HG03342 (cell line): ENCODE results near the gene ATP8B3.

Experiments
- ATAC-seq: cut with Tn5 transposase; IDR thresholded peaks from one replicate; pipeline ENCODE4 v1.9.1; 2021; ENCODE audit warnings: mild to moderate bottlenecking, moderate library complexity; ENCODE audit not compliant: unreplicated experiment

ATP8B3 gene

DNA sequence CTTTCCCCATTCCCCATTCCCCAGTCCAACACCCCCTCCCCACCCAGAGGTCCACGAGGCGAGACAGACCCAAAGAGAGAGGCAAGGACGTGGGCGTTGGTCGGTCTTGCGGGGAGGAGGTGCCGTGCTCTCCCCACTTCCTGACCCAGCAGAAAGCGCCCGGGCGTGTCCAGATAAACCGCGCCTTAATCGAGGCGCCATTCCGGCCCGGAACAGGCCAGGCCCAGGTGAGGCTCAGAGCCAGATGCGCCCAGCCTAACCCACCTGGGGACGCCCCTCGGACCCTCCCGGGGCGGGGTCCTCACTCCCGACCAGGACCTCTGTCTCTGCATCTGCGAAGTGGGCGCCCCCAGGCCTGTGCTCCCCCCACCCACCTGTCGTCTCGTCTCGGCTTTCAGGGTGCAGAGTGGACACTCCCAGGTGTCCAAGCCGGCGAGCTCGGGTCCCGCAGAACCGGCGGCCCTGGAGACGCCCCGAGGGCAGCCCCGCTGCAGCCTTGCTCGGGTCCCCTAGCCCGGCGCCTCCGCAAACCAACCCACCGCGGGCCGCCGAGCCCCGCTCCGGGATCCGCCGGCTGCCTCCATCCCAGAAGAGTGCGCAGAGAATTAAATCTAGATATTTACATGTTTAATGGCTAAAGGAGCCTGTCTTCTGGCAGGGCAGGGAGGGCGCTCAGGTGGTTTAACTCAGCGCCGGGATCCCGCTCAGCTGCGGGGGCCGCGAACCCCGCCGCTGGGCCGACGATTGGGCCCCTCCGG is 63.8 kb downstream of the ATP8B3 start:
- no peak for ATAC-seq

DNA sequence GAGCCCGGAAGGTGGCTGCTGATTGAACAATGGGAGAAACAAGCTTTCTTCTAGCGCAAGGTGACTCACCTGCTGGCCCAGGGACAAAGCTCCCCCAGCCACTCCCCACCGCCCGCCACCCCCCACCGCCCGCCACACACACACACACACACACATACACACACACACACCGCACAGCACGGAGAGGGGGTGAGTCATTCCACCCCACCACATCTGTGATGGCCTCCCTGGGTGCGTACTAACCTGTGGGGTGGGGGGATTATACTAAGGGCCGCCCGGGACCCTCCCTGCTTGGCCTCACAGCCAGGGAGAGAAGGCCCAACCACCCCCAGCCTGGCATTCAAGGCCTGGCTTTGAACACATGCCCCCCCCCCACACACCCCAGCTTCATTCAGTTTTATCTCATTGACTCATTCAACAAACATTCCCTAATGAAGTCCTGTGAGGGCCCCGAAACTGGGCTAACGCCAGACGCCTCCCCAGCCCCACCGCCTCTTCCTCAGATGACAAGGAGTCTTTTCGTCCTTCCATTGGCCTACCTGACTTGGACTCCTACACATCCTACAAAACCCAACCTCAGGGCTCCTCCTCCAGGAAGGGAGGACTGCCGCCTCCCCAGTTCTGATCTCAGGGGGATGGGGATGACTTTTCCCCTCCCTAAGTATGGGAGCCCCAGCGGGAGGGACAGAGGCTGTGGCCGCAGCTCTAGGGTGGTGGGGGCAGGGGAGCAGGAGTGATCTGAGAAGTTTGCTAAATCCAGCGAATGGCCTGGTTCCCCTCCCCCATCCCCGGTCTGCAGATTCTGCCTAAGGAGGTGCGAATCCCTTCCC is 64.6 kb downstream of the ATP8B3 start:
- ATAC-seq, result no peak

DNA sequence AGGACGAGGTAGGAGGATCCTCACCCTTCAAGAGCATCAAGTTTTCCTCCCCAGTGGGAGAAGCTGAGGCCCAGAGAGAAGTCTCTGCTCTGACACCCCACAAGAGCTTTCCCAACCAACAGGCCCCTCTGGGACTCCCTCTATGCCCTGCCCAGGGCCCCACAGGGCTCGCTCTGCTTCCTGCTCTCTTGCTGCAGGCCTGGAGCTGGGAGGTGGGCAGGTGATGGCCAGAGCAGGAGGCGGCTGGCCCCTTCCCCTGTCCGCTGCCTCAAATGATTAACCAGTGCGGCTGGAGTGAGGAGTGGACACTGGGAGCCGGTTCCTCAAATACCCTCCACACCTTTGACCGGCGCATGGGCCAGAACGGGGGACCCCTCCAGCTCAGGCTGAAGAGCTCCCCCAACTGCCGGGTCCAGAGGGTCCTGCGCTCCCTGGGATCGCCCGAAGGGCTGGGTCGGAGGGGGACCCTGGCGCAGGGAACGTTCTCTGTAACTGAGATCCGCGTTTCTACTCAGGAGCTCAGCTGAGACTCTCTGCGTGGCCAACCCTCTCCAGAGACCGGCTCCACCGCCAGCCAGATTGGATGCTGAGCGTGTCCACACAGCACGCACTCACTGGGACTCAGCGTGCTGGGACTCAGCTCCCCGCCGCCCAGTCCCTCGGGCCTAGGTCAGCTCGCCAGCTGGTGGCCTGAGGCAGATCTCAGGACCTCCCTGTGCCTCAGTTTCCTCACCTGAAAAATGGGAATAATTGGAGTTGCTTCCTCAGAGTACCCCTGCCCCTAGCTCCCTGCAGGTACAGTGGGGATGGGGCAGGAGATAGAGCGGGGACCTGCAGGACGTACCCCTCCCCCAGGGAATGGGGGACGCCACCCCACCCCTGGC is 65.4 kb downstream of the ATP8B3 start:
- no peak for ATAC-seq

DNA sequence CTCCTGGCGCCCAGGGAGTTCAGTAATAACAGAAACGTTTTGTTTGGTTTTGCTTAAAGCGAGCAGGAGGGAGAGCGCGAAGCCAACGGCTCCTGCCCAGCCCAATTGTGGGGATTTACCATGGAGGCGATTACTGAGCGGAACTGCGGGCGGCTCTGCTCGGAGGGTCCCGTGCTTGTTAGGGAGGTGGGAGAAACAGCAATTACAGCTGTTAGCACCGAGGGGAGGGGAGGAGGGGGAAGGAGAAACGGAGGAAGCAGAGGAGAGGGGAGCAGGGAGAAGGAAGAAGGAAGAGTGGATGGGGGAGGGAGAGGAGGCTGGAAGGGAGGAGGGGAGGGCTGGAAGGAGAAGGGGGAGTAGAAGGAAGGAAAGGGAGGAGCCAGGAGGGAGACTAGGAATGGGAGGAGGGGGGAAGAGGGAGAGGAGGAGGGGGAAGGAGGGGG is 66.5 kb downstream of the ATP8B3 start:
- no peak for ATAC-seq

DNA sequence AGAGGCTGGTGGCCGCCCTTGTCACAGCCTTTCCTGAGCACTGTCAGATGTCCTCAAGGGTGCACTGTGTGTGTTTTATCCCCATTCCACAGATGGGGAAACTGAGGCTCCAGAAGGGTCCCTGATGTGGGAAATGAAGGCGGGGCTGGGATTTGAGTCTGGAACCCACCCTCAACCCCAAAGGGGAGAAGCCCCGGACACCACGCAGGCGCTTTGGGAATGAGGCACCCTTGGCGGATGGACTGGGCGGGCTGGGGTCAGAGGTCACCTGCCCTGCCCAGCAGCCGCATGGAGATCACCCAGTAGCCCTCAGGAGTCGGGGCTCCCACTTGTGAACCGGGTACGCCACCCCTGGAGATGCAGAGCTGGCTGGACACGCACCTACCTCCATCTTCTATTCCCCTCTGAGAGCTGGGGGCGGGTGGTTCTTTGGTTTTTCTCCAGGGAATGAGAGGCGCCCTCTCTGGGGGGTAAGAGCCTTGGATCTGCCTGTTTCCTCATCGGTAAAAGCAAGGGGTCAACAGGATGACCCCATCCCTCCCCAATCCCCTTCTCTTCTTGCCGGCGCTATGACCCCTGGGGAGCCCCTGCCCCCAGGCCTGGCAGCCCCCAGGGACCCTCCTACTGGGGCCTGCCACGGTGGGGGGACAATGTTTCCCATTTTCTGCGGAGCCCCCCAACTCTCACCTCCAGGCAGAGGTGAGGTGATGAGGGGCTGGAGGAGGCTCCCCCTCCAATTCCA is 67.1 kb downstream of the ATP8B3 start:
- ATAC-seq, result no peak

DNA sequence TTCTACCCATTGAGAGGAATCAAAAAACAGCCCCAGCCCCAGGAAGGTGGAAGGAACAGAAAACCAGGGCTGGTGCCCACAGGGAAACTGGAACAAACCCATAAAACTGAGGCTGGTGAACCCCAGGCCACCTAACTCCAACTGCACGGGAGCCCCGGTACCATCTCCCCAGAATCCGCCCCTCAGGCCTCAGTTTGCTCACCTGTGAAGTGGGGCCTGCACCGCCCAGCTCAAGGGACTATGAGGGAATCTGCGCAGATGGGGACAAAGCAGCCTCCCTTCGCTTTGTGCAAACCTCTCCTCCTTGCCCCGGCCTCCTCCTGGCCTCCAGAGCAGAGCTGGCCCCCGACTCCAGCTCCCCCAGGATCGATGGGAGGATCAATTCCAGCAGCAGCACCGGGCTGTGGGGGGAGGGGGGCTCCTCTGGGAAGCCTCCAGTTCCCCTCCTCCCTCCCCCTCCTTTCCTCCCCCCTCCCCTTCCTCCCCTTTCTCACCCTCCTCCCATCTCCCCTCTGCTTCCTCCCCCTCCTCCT is 67.9 kb downstream of the ATP8B3 start:
- no peak for ATAC-seq

DNA sequence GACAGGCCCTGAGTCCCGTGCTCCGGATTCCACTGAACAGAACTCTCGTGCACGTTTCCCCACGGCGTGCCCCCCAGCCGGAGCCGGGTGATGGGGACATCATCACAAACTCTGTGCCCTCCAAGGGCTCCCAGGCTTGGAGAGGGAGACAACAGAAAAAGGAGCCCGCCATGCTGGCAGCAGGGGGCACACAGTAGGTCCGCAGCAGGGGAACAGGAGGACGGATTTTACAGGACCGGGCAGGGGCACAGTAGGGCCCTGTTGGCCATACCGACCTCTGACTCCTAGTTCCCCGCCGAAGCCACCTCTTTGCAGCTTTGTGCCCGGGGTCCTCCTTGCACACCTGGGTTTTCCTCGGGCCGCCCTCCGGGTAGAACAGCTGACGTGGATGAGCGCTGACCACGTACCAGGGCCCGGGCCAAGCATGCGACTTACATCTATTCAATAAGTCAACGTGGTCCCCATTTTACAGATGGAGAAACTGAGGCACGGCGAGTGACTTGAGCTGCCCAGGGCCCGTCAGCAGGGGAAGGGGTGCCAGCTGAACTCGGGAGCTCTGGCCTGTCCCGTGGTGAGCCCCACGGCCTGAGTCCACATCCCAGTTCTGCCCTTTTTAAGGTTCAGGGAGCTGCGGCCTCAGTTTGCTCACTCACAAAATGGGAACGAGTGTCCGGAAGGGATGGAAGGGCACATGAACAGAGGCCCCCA is 68.9 kb downstream of the ATP8B3 start:
- ATAC-seq, result no peak

DNA sequence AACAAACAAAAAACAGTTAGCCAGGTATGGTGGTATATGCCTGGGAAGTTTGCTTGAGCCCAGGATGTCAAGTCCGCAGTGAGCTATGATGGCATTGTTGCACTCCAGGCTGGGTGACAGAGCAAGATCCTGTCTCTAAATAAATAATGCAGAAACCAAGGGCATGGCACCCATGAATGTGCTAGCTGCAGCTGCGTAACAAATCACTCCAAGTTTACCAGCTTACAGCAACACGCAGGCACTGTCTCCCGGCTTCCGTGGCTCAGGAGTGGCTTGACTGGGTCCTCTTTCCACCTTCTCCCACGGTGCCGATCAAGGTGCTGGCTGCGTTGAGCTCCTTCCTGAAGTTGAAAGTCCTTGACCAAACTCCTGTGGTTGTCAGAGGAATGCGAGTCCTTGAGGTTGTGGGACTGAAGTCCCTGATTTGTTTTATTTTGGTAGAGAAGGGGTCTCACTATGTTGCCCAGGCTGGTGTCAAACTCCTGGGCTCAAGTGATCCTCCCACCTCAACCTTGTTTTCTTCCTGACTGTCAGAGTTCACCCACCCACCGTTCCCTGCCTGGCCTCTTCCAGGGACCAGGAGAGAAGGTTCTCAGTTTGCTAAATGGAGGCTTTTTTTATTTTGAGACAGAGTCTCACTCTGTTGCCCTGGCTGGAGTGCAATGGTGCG is 72.0 kb downstream of the ATP8B3 start:
- no peak for ATAC-seq

DNA sequence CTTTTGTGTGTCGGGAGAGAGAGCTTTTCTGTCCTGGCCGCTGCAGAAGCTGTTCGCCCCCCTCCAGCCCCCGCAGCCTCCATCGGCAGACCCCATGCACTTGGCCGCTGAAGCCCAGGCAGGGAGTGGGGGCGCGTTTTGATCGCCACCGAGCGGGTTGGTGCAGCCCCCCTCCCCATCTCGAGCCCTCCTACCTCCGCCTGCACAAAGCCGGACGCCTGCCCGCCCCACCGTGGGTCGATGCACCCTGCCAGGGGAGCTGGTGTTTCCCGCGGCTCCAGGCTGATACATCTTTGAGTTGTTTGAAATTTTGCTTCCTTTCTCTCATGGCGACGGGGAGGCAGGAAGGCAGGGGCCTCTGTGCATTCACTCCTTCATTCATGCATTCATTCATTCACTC is 75.1 kb downstream of the ATP8B3 start:
- no peak for ATAC-seq

DNA sequence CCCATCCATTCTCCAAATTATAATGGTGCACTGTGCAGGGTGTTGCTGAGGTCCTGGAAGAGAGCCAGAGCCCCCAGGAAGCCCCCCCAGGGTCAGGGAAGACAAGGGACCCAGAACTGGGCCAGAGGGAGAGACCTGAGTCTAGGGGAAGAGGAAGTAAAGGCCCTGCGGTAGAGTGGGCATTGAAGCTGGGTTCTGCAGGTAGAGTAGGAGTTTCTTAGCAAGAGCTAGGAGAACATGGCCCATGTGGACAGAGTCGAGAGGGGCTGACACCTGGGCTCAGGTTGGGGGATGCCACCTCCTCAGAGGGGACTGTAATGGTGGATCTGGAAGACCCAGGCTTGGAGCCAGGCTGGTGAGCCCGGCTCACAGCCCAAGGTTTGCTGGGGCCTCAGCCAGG is 75.8 kb downstream of the ATP8B3 start:
- ATAC-seq, result no peak

DNA sequence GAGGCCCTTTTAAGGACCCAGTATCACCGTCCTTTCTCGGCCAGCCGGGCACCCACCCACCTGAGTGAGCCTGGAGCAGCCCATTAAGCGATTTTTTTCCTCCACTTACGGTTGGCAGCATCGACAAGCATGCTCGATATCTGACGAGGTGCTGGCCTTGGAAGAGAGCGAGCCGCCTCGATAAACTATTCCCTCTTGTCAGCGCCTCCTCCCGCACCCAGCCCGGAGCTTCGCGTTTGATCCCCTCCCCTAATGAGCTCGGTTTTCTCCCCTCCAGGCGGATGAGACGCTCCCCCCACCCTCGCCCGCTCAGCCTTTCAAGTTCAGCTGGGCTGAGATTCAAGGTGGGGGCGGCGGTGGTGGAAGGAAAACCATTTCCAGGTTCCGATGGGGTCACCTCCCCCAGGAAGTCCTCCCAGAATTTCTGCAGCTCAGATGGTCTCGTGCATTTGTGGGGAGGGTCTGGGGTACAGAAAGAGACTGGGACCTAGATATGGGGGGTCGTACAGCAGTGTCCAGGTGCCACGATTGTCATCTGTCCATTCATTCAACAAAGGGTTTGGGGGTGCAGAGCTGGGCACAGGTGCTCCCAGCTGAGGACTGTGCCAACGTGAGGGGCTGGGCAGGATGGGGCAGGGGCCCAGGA is 77.6 kb downstream of the ATP8B3 start:
- ATAC-seq, result no peak
